Activated naive CD8-positive, alpha-beta T cell treated with anti-CD3 and anti-CD28 coated beads for 36 hours (primary cell): ENCODE measurements around the gene LMNTD2. TPM values are rescaled to one million over a fixed set of nuclear protein-coding genes. Genes with fewer than 3 reads are reported as not detected.

ENCODE experiments used
- DNase-seq: peaks from one replicate; pipeline ENCODE4 v3.0.0; 2021
- H3K27ac Mint-ChIP-seq: one replicate; pipeline ENCODE4 v1.8.0; 2022; ENCODE audit warnings: mild to moderate bottlenecking, moderate library complexity, mixed read lengths
- H3K27me3 Mint-ChIP-seq: one replicate; pipeline ENCODE4 v1.8.0; 2022; ENCODE audit warnings: mild to moderate bottlenecking, mixed read lengths
- H3K36me3 Mint-ChIP-seq: one replicate; pipeline ENCODE4 v1.8.0; 2021; ENCODE audit warnings: mild to moderate bottlenecking, mixed read lengths
- H3K4me1 Mint-ChIP-seq: one replicate; pipeline ENCODE4 v1.8.0; 2021; ENCODE audit warnings: mixed read lengths
- H3K4me3 Mint-ChIP-seq: one replicate; pipeline ENCODE4 v1.8.0; 2022; ENCODE audit warnings: mild to moderate bottlenecking, moderate library complexity, mixed read lengths
- H3K9me3 Mint-ChIP-seq: one replicate; pipeline ENCODE4 v1.8.0; 2022; ENCODE audit warnings: mixed read lengths
- total RNA-seq, 2 experiments: library from RNA; stranded (reverse); gene quantifications; one replicate each; pipeline ENCODE4 v1.2.3, GENCODE V29; 2021

Gene LMNTD2
- total RNA-seq, 2 experiments from 2014 or later: 1.2 to 1.3 TPM

DNA sequence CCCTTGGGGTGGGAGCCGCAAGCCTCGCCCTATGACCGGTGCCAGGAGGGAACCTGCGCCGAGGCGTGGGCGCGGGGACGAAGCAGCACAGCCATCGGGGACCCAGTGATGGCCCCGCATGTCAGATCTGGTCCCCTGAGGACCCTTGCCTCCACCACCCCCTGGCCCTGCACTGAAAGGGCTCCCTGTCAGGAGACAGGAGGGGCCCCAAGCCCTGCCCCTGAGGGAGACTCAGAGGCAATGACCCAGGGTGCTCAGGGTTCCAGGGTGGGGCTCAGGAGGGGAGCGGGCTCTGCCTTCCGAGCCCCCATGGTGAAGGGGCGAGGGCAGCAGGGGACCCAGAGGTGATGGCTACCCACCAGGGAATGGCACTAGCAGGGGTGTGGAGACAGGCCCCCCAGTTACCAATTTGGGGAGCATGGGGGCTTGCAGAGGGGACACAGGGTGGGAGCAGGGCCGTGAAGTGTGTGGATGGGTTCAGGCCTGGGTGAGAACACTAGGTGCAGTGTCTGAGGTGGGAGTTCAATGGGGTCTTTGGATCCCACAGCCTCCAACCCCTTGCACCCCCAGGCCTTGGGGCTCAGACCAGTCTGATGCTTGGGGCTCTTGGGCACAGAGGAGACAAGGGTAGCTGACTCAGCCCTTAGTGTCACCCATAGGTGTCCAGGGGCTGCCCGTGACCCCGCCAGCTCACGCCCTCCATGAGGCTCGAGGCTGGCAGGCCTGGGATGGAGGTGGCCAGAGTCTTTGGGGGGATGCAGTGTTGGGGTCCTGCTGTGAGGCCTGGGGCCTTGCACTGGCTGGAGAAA is 22.7 kb downstream of the LMNTD2 start:
- no peaks in the 10 kb centered on the region for H3K36me3 Mint-ChIP-seq
- no peaks in the 10 kb centered on the region for H3K9me3 Mint-ChIP-seq
- peak overlapping the region; percentile 59 for H3K4me3 Mint-ChIP-seq
- H3K27ac Mint-ChIP-seq: peak overlapping the region; percentile 12
- peaks cover 12% of the 10 kb centered on the region for H3K4me1 Mint-ChIP-seq
- H3K27me3 Mint-ChIP-seq: no peaks in the 10 kb centered on the region
- DNase-seq: no peak

- Mint-ChIP-seq H3K27ac (peak within 1 kb of the TSS; percentile 91), H3K27me3 (no peaks in the 10 kb centered on the region), H3K4me3 (peak within 1 kb of the TSS; percentile 87), H3K36me3 (peaks cover 2% of the 10 kb centered on the region), H3K4me1 (peaks cover 12% of the 10 kb centered on the region), H3K9me3 (no peaks in the 10 kb centered on the region)
- DNase-seq: peak; percentile 92
Observed at GRCh38 chr11:536841-537621, 23.5 kb downstream of the LMNTD2 start, which contains the start of gene LRRC56. Gene LRRC56, plus strand, starts transcription at chr11:537527. Its CDS starts 3,158 bp downstream, at chr11:540685.

- H3K27ac Mint-ChIP-seq: peak within 1 kb of the TSS; percentile 91
- peak within 1 kb of the TSS; percentile 87 for H3K4me3 Mint-ChIP-seq
- peaks cover 12% of the 10 kb centered on the region for H3K4me1 Mint-ChIP-seq
- peaks cover 2% of the 10 kb centered on the region for H3K36me3 Mint-ChIP-seq
- no peaks in the 10 kb centered on the region for H3K27me3 Mint-ChIP-seq
- no peaks in the 10 kb centered on the region for H3K9me3 Mint-ChIP-seq
- peak; percentile 99 for DNase-seq
Observed at GRCh38 chr11:535519-536454, 24.8 kb downstream of the LMNTD2 start, which contains the start of gene HRAS. Gene HRAS, minus strand, starts transcription at chr11:535576.

DNA sequence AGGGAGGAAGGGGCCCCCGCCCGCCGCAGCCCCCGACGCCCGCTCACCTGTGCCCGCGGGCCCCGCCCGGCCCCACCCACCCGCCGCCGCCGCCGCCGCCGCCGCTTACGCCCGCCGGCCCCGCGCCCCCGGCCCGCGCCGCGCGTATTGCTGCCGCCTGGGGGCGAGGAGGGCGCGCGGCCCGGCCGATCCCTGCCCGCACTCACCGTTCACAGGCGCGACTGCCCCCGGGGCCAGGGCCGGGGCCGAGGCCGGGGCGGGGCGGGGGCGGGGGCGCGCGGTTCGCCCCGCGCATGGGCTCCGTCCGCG is 25.4 kb downstream of the LMNTD2 start:
- Mint-ChIP-seq H3K27me3 (no peaks in the 10 kb centered on the region), H3K4me3 (peak overlapping the region; percentile 32), H3K9me3 (no peaks in the 10 kb centered on the region), H3K27ac (no peak overlapping the region), H3K36me3 (peaks cover 2% of the 10 kb centered on the region), H3K4me1 (peaks cover 12% of the 10 kb centered on the region)
- no peak for DNase-seq

GRCh38 chr11:534396-535209 is 25.9 kb downstream of the LMNTD2 start:
- peak overlapping the region; percentile 76 for H3K4me3 Mint-ChIP-seq
- H3K36me3 Mint-ChIP-seq: peaks cover 2% of the 10 kb centered on the region
- no peaks in the 10 kb centered on the region for H3K27me3 Mint-ChIP-seq
- no peak overlapping the region for H3K27ac Mint-ChIP-seq
- no peaks in the 10 kb centered on the region for H3K9me3 Mint-ChIP-seq
- H3K4me1 Mint-ChIP-seq: peaks cover 12% of the 10 kb centered on the region
- DNase-seq: peak; percentile 36

DNA sequence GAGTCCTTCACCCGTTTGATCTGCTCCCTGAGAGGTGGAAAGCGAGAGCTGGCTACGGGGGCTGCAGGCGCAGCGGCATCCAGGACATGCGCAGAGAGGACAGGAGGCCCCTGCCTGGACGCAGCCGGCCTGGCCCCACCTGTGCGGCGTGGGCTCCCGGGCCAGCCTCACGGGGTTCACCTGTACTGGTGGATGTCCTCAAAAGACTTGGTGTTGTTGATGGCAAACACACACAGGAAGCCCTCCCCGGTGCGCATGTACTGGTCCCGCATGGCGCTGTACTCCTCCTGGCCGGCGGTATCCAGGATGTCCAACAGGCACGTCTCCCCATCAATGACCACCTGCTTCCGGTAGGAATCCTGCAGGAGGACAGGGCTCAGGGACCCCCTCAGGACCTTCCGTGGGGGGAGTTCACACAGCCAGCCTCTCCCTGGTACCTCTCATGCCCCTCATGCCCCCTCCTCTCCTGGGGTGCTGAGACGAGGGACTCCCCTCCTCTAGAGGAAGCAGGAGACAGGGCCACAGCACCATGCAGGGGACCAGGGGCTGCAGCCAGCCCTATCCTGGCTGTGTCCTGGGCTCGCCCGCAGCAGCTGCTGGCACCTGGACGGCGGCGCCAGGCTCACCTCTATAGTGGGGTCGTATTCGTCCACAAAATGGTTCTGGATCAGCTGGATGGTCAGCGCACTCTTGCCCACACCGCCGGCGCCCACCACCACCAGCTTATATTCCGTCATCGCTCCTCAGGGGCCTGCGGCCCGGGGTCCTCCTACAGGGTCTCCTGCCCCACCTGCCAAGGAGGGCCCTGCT is 26.7 kb downstream of the LMNTD2 start:
- no peaks in the 10 kb centered on the region for H3K27me3 Mint-ChIP-seq
- no peak overlapping the region for H3K27ac Mint-ChIP-seq
- no peaks in the 10 kb centered on the region for H3K9me3 Mint-ChIP-seq
- peaks cover 2% of the 10 kb centered on the region for H3K36me3 Mint-ChIP-seq
- no peak for DNase-seq
- H3K4me1 Mint-ChIP-seq: peaks cover 12% of the 10 kb centered on the region
- H3K4me3 Mint-ChIP-seq: no peak overlapping the region

GRCh38 chr11:532986-533585 is 27.5 kb downstream of the LMNTD2 start:
- no peak overlapping the region for H3K4me3 Mint-ChIP-seq
- no peaks in the 10 kb centered on the region for H3K9me3 Mint-ChIP-seq
- peaks cover 11% of the 10 kb centered on the region for H3K4me1 Mint-ChIP-seq
- no peak for DNase-seq
- H3K27me3 Mint-ChIP-seq: no peaks in the 10 kb centered on the region
- H3K36me3 Mint-ChIP-seq: peaks cover 2% of the 10 kb centered on the region
- no peak overlapping the region for H3K27ac Mint-ChIP-seq

GRCh38 chr11:532527-532985 is 28.0 kb downstream of the LMNTD2 start:
- H3K36me3 Mint-ChIP-seq: peaks cover 2% of the 10 kb centered on the region
- peaks cover 7% of the 10 kb centered on the region for H3K4me1 Mint-ChIP-seq
- no peaks in the 10 kb centered on the region for H3K9me3 Mint-ChIP-seq
- no peak for DNase-seq
- no peak overlapping the region for H3K4me3 Mint-ChIP-seq
- H3K27me3 Mint-ChIP-seq: no peaks in the 10 kb centered on the region
- no peak overlapping the region for H3K27ac Mint-ChIP-seq

- Mint-ChIP-seq H3K27ac (no peak overlapping the region), H3K27me3 (no peaks in the 10 kb centered on the region), H3K9me3 (no peaks in the 10 kb centered on the region), H3K4me1 (peaks cover 7% of the 10 kb centered on the region), H3K4me3 (no peak overlapping the region), H3K36me3 (peaks cover 2% of the 10 kb centered on the region)
- no peak for DNase-seq
Observed at GRCh38 chr11:531919-532526, 28.5 kb downstream of the LMNTD2 start.

- Mint-ChIP-seq H3K36me3 (peaks cover 2% of the 10 kb centered on the region), H3K4me1 (peaks cover 4% of the 10 kb centered on the region), H3K27me3 (no peaks in the 10 kb centered on the region), H3K27ac (no peak overlapping the region), H3K4me3 (no peak overlapping the region), H3K9me3 (no peaks in the 10 kb centered on the region)
- no peak for DNase-seq
Observed at GRCh38 chr11:530960-531831, 29.3 kb downstream of the LMNTD2 start.

GRCh38 chr11:529728-530411 is 30.7 kb downstream of the LMNTD2 start:
- Mint-ChIP-seq H3K27me3 (no peaks in the 10 kb centered on the region), H3K4me1 (peaks cover 2% of the 10 kb centered on the region), H3K9me3 (no peaks in the 10 kb centered on the region), H3K27ac (no peak overlapping the region), H3K36me3 (peaks cover 2% of the 10 kb centered on the region), H3K4me3 (no peak overlapping the region)
- no peak for DNase-seq
